Activated naive CD4-positive, alpha-beta T cell treated with anti-CD3 and anti-CD28 coated beads for 36 hours (primary cell): ENCODE measurements around the gene GCA. TPM values are rescaled to one million over a fixed set of nuclear protein-coding genes. Genes with fewer than 3 reads are reported as not detected.

Experiments
- CTCF ChIA-PET: fragments of 350-600 bp; sonication (Branson Sonifier 250); formaldehyde crosslinking; loops from one replicate; lab custom pipeline; 2021; ENCODE audit warnings: antibody characterized with exemption; lab: Charles Lee
- DNase-seq: peaks from one replicate; pipeline ENCODE4 v3.0.0-alpha.2; 2020
- H3K27ac Mint-ChIP-seq: one replicate; pipeline ENCODE4 v1.8.0; 2021; ENCODE audit warnings: mild to moderate bottlenecking, mixed read lengths
- H3K27me3 Mint-ChIP-seq: one replicate; pipeline ENCODE4 v1.8.0; 2021; ENCODE audit warnings: low read depth, mixed read lengths
- H3K36me3 Mint-ChIP-seq: one replicate; pipeline ENCODE4 v1.8.0; 2021; ENCODE audit warnings: low read depth, mixed read lengths
- H3K4me1 Mint-ChIP-seq: one replicate; pipeline ENCODE4 v1.8.0; 2021; ENCODE audit warnings: low read depth, mixed read lengths
- H3K4me3 Mint-ChIP-seq: one replicate; pipeline ENCODE4 v1.8.0; 2021; ENCODE audit warnings: mild to moderate bottlenecking, moderate library complexity, mixed read lengths
- H3K9me3 Mint-ChIP-seq: one replicate; pipeline ENCODE4 v1.8.0; 2021; ENCODE audit warnings: mixed read lengths
- intact Hi-C: fragments of 100-400 bp; cut with micrococcal nuclease; formaldehyde crosslinking; loops from one replicate; pipeline ENCODE4 v1.15.1; 2023
- total RNA-seq, 2 experiments: library from RNA; stranded (reverse); gene quantifications; one replicate each; pipeline ENCODE4 v1.2.3, GENCODE V29; 2021

The GCA gene
- total RNA-seq, 2 experiments from 2014 or later, result 36.7 to 40.2 TPM

- no peak overlapping the region for H3K27ac Mint-ChIP-seq
- H3K9me3 Mint-ChIP-seq, result no peaks in the 10 kb centered on the region
- DNase-seq, result no peak
- H3K27me3 Mint-ChIP-seq, result peaks cover 14% of the 10 kb centered on the region
- H3K4me3 Mint-ChIP-seq, result no peak overlapping the region
- no peaks in the 10 kb centered on the region for H3K4me1 Mint-ChIP-seq
- intact Hi-C loops, result no loop called here
- CTCF ChIA-PET, result interaction anchor here (0.6 kb wide), 1 partner anchor 1299 kb away, joined by 3 read pairs; no protein-coding TSS in a partner anchor
- no peaks in the 10 kb centered on the region for H3K36me3 Mint-ChIP-seq
Measured at GRCh38 chr2:162379719-162380580, 36.0 kb downstream of the GCA start.

- H3K36me3 Mint-ChIP-seq, result no peaks in the 10 kb centered on the region
- no peak for DNase-seq
- intact Hi-C loops, result no loop called here
- peaks cover 14% of the 10 kb centered on the region for H3K27me3 Mint-ChIP-seq
- CTCF ChIA-PET, result no interaction called here
- no peak overlapping the region for H3K4me3 Mint-ChIP-seq
- H3K27ac Mint-ChIP-seq, result no peak overlapping the region
- no peaks in the 10 kb centered on the region for H3K9me3 Mint-ChIP-seq
- no peaks in the 10 kb centered on the region for H3K4me1 Mint-ChIP-seq
Measured at GRCh38 chr2:162381851-162382250, 37.9 kb downstream of the GCA start.

GRCh38 chr2:162382278-162382677 is 38.3 kb downstream of the GCA start:
- CTCF ChIA-PET, result no interaction called here
- no peak for DNase-seq
- H3K36me3 Mint-ChIP-seq, result no peaks in the 10 kb centered on the region
- H3K4me1 Mint-ChIP-seq, result no peaks in the 10 kb centered on the region
- intact Hi-C loops, result no loop called here
- H3K27me3 Mint-ChIP-seq, result peaks cover 14% of the 10 kb centered on the region
- H3K27ac Mint-ChIP-seq, result no peak overlapping the region
- no peaks in the 10 kb centered on the region for H3K9me3 Mint-ChIP-seq
- H3K4me3 Mint-ChIP-seq, result no peak overlapping the region

GRCh38 chr2:162385536-162385935 is 41.6 kb downstream of the GCA start:
- Mint-ChIP-seq H3K9me3 (no peaks in the 10 kb centered on the region), H3K4me1 (no peaks in the 10 kb centered on the region), H3K27me3 (peaks cover 8% of the 10 kb centered on the region), H3K27ac (no peak overlapping the region), H3K36me3 (no peaks in the 10 kb centered on the region), H3K4me3 (no peak overlapping the region)
- intact Hi-C loops, result no loop called here
- DNase-seq, result no peak
- CTCF ChIA-PET, result no interaction called here

GRCh38 chr2:162390801-162391200 is 46.9 kb downstream of the GCA start:
- Mint-ChIP-seq H3K4me3 (no peak overlapping the region), H3K4me1 (no peaks in the 10 kb centered on the region), H3K27ac (no peak overlapping the region), H3K36me3 (no peaks in the 10 kb centered on the region), H3K9me3 (no peaks in the 10 kb centered on the region), H3K27me3 (peaks cover 9% of the 10 kb centered on the region)
- CTCF ChIA-PET, result no interaction called here
- intact Hi-C loops, result no loop called here
- DNase-seq, result no peak

GRCh38 chr2:162400336-162400735 is 56.4 kb downstream of the GCA start:
- DNase-seq, result no peak
- no peaks in the 10 kb centered on the region for H3K4me1 Mint-ChIP-seq
- H3K27me3 Mint-ChIP-seq, result peaks cover 3% of the 10 kb centered on the region
- no peaks in the 10 kb centered on the region for H3K9me3 Mint-ChIP-seq
- no peaks in the 10 kb centered on the region for H3K36me3 Mint-ChIP-seq
- intact Hi-C loops, result no loop called here
- no peak overlapping the region for H3K4me3 Mint-ChIP-seq
- CTCF ChIA-PET, result no interaction called here
- no peak overlapping the region for H3K27ac Mint-ChIP-seq

GRCh38 chr2:162401871-162402270 is 57.9 kb downstream of the GCA start:
- CTCF ChIA-PET, result no interaction called here
- Mint-ChIP-seq H3K27me3 (peaks cover 6% of the 10 kb centered on the region), H3K36me3 (no peaks in the 10 kb centered on the region), H3K4me1 (no peaks in the 10 kb centered on the region), H3K27ac (no peak overlapping the region), H3K9me3 (no peaks in the 10 kb centered on the region), H3K4me3 (no peak overlapping the region)
- no peak for DNase-seq
- intact Hi-C loops, result no loop called here

- intact Hi-C loops, result no loop called here
- CTCF ChIA-PET, result no interaction called here
Measured at GRCh38 chr2:162403884-162404283, 60.0 kb downstream of the GCA start.

More at GRCh38 chr2:162403884-162404283, 60.0 kb downstream of the GCA start:
- Mint-ChIP-seq H3K27ac (no peak overlapping the region), H3K4me1 (no peaks in the 10 kb centered on the region), H3K27me3 (peaks cover 5% of the 10 kb centered on the region), H3K36me3 (no peaks in the 10 kb centered on the region), H3K9me3 (no peaks in the 10 kb centered on the region), H3K4me3 (no peak overlapping the region)
- no peak for DNase-seq

Other genes starting within 250 kb of the GCA start
- gene GCG, start 191.9 kb upstream of the GCA start, total RNA-seq, result not detected
- gene FAP, start 100.7 kb upstream of the GCA start, total RNA-seq, result not detected
- 10 to 100 TPM; 33.8 to 34.6 TPM for gene IFIH1, start 25.4 kb upstream of the GCA start, total RNA-seq